RWPE1 (cell line): ENCODE data around the gene FUS.

Experiments used
- CTCF ChIA-PET: fragments of 350-600 bp; sonication (Branson Sonifier 250); formaldehyde crosslinking; extraction: SDS; loops from one replicate; lab custom pipeline; 2021; lab: Yijun Ruan, JAX
- POLR2A ChIA-PET: fragments of 400-600 bp; formaldehyde crosslinking; extraction: SDS; loops from one replicate; lab custom pipeline; 2020; ENCODE audit warnings: antibody characterized with exemption; ENCODE audit not compliant: low non-redundant PET; lab: Yijun Ruan, JAX
- DNase-seq: peaks from one replicate; pipeline ENCODE4 v3.0.0; 2012; ENCODE audit warnings: low spot score
- H3K27ac ChIP-seq: fragments of 450-650 bp; 2 replicates; pipeline ENCODE4 v1.5.1; 2017
- TF ChIP-seq, protein P1 (sequence below): fragments of 450-650 bp; conservative IDR thresholded peaks from 2 replicates; pipeline ENCODE4 v1.5.1; 2017; ENCODE audit warnings: low read depth, mild to moderate bottlenecking

Gene FUS

DNA sequence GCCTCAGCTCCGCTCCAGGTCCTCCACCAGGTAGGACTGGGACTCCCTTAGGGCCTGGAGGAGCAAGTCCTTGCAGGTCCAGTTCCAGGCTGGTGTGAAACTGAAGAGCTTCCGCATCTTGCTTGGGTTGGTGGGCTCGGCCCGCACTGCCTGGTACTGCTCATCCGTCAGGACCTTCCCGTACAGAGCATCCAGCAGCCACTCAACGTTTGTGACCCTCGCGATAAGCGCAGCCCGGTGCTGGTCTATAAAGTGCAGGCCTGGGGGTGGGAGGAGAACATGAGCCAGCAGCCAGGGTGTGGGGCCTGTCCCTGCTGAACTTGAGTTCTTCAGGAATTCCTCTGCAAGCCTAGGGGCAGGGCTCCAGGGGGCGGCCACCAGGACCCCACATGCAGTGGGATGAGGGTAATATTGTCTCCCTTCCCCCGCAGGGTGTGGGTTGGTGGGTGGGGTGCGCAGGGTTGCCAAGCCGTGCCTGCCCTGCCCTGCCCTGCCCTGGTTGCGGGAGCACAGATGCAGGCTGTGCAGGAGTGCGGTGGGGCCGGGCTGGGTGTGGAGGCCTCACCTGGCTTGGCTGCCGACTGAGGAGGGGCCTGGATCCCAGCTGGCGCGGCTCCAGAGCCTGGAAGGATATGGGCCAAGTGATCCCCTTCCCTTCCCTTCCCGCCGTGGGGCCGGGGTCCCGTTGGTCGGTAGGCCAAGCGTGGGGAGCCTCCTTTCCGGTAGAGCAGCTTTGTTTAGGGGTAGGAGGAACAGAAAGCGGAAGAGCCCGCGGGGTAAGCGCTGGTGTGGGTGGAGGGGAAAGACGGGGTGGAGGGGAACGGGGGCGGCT is 21.9 kb downstream of the FUS start:
- peak overlapping the region; percentile 89 for H3K27ac ChIP-seq
- TF ChIP-seq, protein P1, sequence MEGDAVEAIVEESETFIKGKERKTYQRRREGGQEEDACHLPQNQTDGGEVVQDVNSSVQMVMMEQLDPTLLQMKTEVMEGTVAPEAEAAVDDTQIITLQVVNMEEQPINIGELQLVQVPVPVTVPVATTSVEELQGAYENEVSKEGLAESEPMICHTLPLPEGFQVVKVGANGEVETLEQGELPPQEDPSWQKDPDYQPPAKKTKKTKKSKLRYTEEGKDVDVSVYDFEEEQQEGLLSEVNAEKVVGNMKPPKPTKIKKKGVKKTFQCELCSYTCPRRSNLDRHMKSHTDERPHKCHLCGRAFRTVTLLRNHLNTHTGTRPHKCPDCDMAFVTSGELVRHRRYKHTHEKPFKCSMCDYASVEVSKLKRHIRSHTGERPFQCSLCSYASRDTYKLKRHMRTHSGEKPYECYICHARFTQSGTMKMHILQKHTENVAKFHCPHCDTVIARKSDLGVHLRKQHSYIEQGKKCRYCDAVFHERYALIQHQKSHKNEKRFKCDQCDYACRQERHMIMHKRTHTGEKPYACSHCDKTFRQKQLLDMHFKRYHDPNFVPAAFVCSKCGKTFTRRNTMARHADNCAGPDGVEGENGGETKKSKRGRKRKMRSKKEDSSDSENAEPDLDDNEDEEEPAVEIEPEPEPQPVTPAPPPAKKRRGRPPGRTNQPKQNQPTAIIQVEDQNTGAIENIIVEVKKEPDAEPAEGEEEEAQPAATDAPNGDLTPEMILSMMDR = no peak
- DNase-seq = peak; percentile 45
- ChIA-PET CTCF (interaction anchor here (0.8 to 1.4 kb wide), 2 partner anchors 181 to 258 kb away, joined by 3 to 4 read pairs; no protein-coding TSS in a partner anchor), POLR2A (interaction anchor here (0.5 to 0.9 kb wide), 2 partner anchors 15 to 22 kb away, joined by 3 read pairs; partner anchors contain the start of gene FUS)

GRCh38 chr16:31202414-31203375 is 22.8 kb downstream of the FUS start, which contains the start of gene PYCARD:
Gene PYCARD, minus strand, starts transcription at chr16:31202760. Its CDS starts 70 bp downstream, at chr16:31202690.
- peak; percentile 55 for DNase-seq
- TF ChIP-seq, protein P1 = no peak
- CTCF ChIA-PET = interaction anchor here (1.0 kb wide), 1 partner anchor 249 kb away, joined by 3 read pairs; no protein-coding TSS in a partner anchor
- peak within 1 kb of the TSS; percentile 89 for H3K27ac ChIP-seq
- POLR2A ChIA-PET = interaction anchor here (0.5 to 0.9 kb wide), 2 partner anchors 15 to 23 kb away, joined by 3 read pairs; partner anchors contain the start of gene FUS

DNA sequence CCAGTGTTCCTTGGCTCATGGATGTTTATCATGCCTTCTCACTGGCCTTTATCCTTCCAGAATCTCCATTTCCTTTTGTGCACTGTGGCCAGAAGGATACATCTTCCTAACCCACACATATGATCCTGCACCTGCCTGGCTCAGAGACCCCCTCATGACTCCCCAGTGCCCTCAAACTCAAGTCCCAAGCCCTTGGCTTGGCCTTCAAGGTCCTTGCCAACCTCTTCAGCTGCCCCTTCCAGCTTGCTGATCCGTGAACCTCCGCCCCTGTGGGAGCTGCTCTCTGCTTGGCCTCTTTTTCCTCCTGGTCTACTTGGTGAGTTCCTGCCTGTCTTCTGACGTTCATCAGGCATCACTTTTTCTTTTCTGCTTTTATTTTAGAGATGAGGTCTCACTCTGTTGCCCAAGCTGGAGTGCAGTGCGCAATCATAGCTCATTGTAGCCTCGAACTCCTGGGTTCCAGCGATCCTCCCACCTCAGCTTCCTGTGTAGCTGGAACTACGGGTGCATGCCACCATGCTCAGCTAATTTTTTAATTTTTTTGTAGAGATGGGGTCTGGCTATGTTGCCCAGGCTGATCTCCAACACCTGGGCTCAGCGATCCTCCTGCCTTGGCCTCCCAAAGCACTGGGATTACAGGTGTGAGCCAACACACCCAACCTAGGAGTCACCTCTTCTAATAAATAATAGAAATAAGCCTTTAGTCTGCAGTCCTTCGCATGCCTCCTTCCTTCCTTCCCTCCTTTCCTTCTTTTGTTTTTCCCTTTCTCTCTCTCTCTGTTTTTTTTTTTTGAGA is 25.1 kb downstream of the FUS start:
- CTCF ChIA-PET = no interaction called here
- POLR2A ChIA-PET = no interaction called here
- TF ChIP-seq, protein P1 = no peak
- DNase-seq = no peak
- H3K27ac ChIP-seq = no peak overlapping the region

- TF ChIP-seq, protein P1 = no peak
- POLR2A ChIA-PET = no interaction called here
- CTCF ChIA-PET = interaction anchor here (0.6 to 1.0 kb wide), 2 partner anchors 110 to 221 kb away, joined by 3 read pairs; no protein-coding TSS in a partner anchor
- no peak overlapping the region for H3K27ac ChIP-seq
- no peak for DNase-seq
Observed at GRCh38 chr16:31206776-31207175, 26.8 kb downstream of the FUS start.

DNA sequence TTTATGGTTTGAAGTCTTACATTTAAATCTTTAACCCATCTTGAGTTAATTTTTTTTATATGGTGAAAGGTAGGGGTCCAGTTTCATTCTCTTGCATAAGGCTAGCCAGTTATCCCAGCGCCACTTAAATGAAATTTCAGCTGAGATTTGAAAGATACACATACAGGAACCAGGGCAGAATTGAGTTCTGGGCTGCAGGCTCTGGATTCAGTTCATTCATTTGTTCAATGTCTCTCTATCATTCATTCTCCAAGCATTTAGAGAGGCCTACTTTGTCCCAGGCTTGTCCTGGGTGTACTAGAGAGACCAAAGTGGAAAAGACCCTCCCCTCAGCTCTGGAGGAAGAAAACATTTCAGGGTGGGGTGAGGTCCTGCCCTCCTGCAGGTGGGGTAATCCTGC is 33.4 kb downstream of the FUS start:
- ChIA-PET CTCF (interaction anchor here (0.7 kb wide), 1 partner anchor 62 kb away, joined by 3 read pairs; no protein-coding TSS in a partner anchor), POLR2A (no interaction called here)
- H3K27ac ChIP-seq = no peak overlapping the region
- TF ChIP-seq, protein P1 = no peak
- no peak for DNase-seq
